Measurements from ENCODE around the gene IQGAP2.
"Not testable (repeated sequence)": the region's sequence is repeated elsewhere in the genome, so short reads cannot be mapped to it uniquely, and the experiment has no call there.

IQGAP2 gene

GRCh38 chr5:76595755-76596481 is 192.8 kb downstream of the IQGAP2 start:
- Histone ChIP-seq H3K4me3 (ENCODE audit: low read length in 2 of 2) (no peak overlapping the region), H3K27ac (ENCODE audit: low read depth in 2 of 2, low read length in 2 of 2) (no peak overlapping the region), H3K9ac (ENCODE audit: low read depth in 1 of 2, low read length in 2 of 2) (no peak overlapping the region), H3K36me3 (ENCODE audit: control insufficient read depth in 2 of 2, insufficient read depth in 2 of 2, low read length in 2 of 2) (peaks cover 21 to 23% of the 10 kb centered on the region in 2 donors), H3K9me3 (ENCODE audit: control insufficient read depth in 2 of 2, low read length in 2 of 2) (no peaks in the 10 kb centered on the region), H3K4me1 (ENCODE audit: control insufficient read depth in 2 of 2, insufficient read depth in 2 of 2, low read length in 2 of 2) (no peaks in the 10 kb centered on the region), H3K27me3 (ENCODE audit: control insufficient read depth in 2 of 2, insufficient read depth in 2 of 2, low read length in 2 of 2) (no peaks in the 10 kb centered on the region)

DNA sequence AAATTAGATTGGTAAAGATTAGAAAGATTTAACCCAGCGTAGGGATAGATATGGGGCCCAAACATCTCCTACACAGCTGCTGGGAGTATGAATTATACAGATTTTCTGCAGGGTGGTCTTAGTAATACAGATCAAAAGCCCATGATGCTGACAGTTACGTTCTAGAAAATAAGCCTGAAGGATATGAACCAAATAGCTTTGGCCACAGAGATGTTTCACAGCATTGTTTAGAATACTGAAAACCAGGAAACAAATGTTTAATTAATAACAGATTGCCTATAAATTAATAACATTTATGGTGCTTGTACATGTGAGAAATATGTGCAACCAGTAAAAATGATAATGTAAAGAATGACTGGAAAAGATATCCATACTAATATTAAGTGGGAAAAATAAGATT is 195.4 kb downstream of the IQGAP2 start:
- H3K27me3 ChIP-seq (ENCODE audit: control insufficient read depth in 2 of 2, insufficient read depth in 2 of 2, low read length in 2 of 2), result no peaks in the 10 kb centered on the region
- peaks cover 14 to 18% of the 10 kb centered on the region in 2 donors for H3K36me3 ChIP-seq (ENCODE audit: control insufficient read depth in 2 of 2, insufficient read depth in 2 of 2, low read length in 2 of 2)
- H3K9me3 ChIP-seq (ENCODE audit: control insufficient read depth in 2 of 2, low read length in 2 of 2), result no peaks in the 10 kb centered on the region
- no peak overlapping the region for H3K4me3 ChIP-seq (ENCODE audit: low read length in 2 of 2)
- no peaks in the 10 kb centered on the region for H3K4me1 ChIP-seq (ENCODE audit: control insufficient read depth in 2 of 2, insufficient read depth in 2 of 2, low read length in 2 of 2)
- no peak overlapping the region for H3K9ac ChIP-seq (ENCODE audit: low read depth in 1 of 2, low read length in 2 of 2)
- no peak overlapping the region for H3K27ac ChIP-seq (ENCODE audit: low read depth in 2 of 2, low read length in 2 of 2)

DNA sequence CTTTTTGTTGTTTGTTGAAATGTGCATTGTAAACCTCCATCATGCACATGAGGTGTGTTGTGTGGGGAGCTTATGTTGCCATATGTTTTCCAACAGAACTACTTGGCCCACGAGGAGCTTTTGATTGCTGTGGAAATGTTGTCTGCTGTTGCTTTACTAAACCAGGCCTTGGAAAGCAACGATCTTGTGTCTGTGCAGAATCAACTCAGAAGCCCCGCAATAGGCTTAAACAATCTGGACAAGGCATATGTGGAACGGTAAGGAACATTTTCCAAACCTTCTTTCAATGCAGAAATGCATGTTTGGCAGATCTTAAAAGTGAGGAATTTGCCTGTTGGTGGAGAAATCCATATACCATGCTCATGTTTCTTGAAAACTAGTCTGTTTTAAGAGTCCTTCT is 197.6 kb downstream of the IQGAP2 start:
- H3K9me3 ChIP-seq (ENCODE audit: control insufficient read depth in 2 of 2, low read length in 2 of 2), result no peaks in the 10 kb centered on the region

GRCh38 chr5:76601470-76601869 is 198.4 kb downstream of the IQGAP2 start:
- peaks cover 13 to 18% of the 10 kb centered on the region in 2 donors for H3K36me3 ChIP-seq (ENCODE audit: control insufficient read depth in 2 of 2, insufficient read depth in 2 of 2, low read length in 2 of 2)
- H3K4me3 ChIP-seq (ENCODE audit: low read length in 2 of 2), result no peak overlapping the region

More for the DNA sequence above, 197.6 kb downstream of the IQGAP2 start:
- Histone ChIP-seq H3K27me3 (ENCODE audit: control insufficient read depth in 2 of 2, insufficient read depth in 2 of 2, low read length in 2 of 2) (no peaks in the 10 kb centered on the region), H3K27ac (ENCODE audit: low read depth in 2 of 2, low read length in 2 of 2) (no peak overlapping the region), H3K9ac (ENCODE audit: low read depth in 1 of 2, low read length in 2 of 2) (no peak overlapping the region), H3K4me1 (ENCODE audit: control insufficient read depth in 2 of 2, insufficient read depth in 2 of 2, low read length in 2 of 2) (peaks cover 0 to 6% of the 10 kb centered on the region in 2 donors), H3K4me3 (ENCODE audit: low read length in 2 of 2) (no peak overlapping the region), H3K36me3 (ENCODE audit: control insufficient read depth in 2 of 2, insufficient read depth in 2 of 2, low read length in 2 of 2) (peaks cover 15 to 18% of the 10 kb centered on the region in 2 donors)

DNA sequence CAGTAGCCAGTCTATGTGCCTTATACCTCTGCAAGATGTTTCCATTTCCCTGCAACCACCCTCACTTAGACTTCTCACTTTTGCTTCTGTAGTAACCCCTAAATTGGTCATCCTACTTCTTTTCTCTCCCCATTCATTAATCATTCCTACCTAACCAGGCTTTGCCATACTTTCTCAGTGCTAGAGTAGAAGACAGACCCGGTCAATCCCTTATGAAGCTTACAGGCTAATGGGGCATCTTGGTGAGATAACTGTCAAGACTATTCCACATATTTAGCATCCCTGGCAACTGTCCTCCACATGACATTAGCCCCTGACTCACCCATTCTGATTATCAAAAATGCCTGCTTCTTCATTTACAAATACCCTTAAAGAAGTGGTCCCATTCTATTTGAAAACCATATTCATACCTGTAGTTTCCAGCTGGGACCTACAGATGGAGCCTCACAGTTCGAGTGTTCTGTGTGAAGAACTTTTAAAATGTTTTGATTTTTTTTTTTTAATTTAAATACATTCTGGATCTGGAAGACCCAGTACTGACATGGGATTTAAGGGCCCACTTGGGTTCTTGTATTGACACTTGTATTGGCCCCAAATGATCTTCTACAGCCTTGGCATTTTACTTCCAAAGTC is 199.1 kb downstream of the IQGAP2 start:
- Histone ChIP-seq H3K36me3 (ENCODE audit: control insufficient read depth in 2 of 2, insufficient read depth in 2 of 2, low read length in 2 of 2) (peaks cover 16 to 17% of the 10 kb centered on the region in 2 donors), H3K27me3 (ENCODE audit: control insufficient read depth in 2 of 2, insufficient read depth in 2 of 2, low read length in 2 of 2) (no peaks in the 10 kb centered on the region), H3K9me3 (ENCODE audit: control insufficient read depth in 2 of 2, low read length in 2 of 2) (no peaks in the 10 kb centered on the region), H3K9ac (ENCODE audit: low read depth in 1 of 2, low read length in 2 of 2) (no peak overlapping the region), H3K27ac (ENCODE audit: low read depth in 2 of 2, low read length in 2 of 2) (no peak overlapping the region), H3K4me3 (ENCODE audit: low read length in 2 of 2) (no peak overlapping the region), H3K4me1 (ENCODE audit: control insufficient read depth in 2 of 2, insufficient read depth in 2 of 2, low read length in 2 of 2) (peaks cover 0 to 6% of the 10 kb centered on the region in 2 donors)

More at GRCh38 chr5:76601470-76601869, 198.4 kb downstream of the IQGAP2 start:
- Histone ChIP-seq H3K9ac (ENCODE audit: low read depth in 1 of 2, low read length in 2 of 2) (no peak overlapping the region), H3K9me3 (ENCODE audit: control insufficient read depth in 2 of 2, low read length in 2 of 2) (no peaks in the 10 kb centered on the region), H3K27ac (ENCODE audit: low read depth in 2 of 2, low read length in 2 of 2) (no peak overlapping the region), H3K4me1 (ENCODE audit: control insufficient read depth in 2 of 2, insufficient read depth in 2 of 2, low read length in 2 of 2) (peaks cover 0 to 6% of the 10 kb centered on the region in 2 donors), H3K27me3 (ENCODE audit: control insufficient read depth in 2 of 2, insufficient read depth in 2 of 2, low read length in 2 of 2) (no peaks in the 10 kb centered on the region)

GRCh38 chr5:76603991-76604390 is 200.9 kb downstream of the IQGAP2 start:
- H3K4me3 ChIP-seq (ENCODE audit: low read length in 2 of 2); H3K4me1 ChIP-seq (ENCODE audit: control insufficient read depth in 2 of 2, insufficient read depth in 2 of 2, low read length in 2 of 2); H3K27ac ChIP-seq (ENCODE audit: low read depth in 2 of 2, low read length in 2 of 2); H3K9me3 ChIP-seq (ENCODE audit: control insufficient read depth in 2 of 2, low read length in 2 of 2); H3K27me3 ChIP-seq (ENCODE audit: control insufficient read depth in 2 of 2, insufficient read depth in 2 of 2, low read length in 2 of 2); H3K9ac ChIP-seq (ENCODE audit: low read depth in 1 of 2, low read length in 2 of 2): not testable (repeated sequence)
- peaks cover 9 to 18% of the 10 kb centered on the region in 2 donors for H3K36me3 ChIP-seq (ENCODE audit: control insufficient read depth in 2 of 2, insufficient read depth in 2 of 2, low read length in 2 of 2)

DNA sequence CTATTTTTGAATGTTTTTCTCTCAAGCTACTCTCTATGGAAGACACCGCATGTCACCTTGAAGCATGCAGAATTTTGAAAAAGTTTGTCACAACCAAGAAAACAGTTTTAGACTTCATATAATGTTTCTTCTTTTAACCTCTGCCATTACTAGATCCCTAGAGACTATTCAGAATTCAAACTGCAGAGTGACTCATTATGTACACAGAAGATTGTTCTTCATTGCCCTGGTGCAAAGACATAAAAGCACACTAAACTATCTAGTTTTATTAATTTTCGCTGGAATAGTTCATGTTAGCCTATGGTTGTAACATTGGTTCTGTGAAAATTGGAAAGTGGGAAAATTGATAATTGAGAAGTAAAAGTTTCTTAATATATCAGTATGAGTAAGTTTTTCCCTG is 201.8 kb downstream of the IQGAP2 start:
- Histone ChIP-seq H3K9me3 (ENCODE audit: control insufficient read depth in 2 of 2, low read length in 2 of 2) (no peaks in the 10 kb centered on the region), H3K4me1 (ENCODE audit: control insufficient read depth in 2 of 2, insufficient read depth in 2 of 2, low read length in 2 of 2) (peaks cover 0 to 6% of the 10 kb centered on the region in 2 donors), H3K4me3 (ENCODE audit: low read length in 2 of 2) (no peak overlapping the region), H3K27ac (ENCODE audit: low read depth in 2 of 2, low read length in 2 of 2) (no peak overlapping the region), H3K9ac (ENCODE audit: low read depth in 1 of 2, low read length in 2 of 2) (no peak overlapping the region), H3K36me3 (ENCODE audit: control insufficient read depth in 2 of 2, insufficient read depth in 2 of 2, low read length in 2 of 2) (peaks cover 9 to 18% of the 10 kb centered on the region in 2 donors), H3K27me3 (ENCODE audit: control insufficient read depth in 2 of 2, insufficient read depth in 2 of 2, low read length in 2 of 2) (no peaks in the 10 kb centered on the region)

GRCh38 chr5:76606701-76607100 is 203.6 kb downstream of the IQGAP2 start:
- H3K9me3 ChIP-seq (ENCODE audit: control insufficient read depth in 2 of 2, low read length in 2 of 2), result no peaks in the 10 kb centered on the region
- no peak overlapping the region for H3K27ac ChIP-seq (ENCODE audit: low read depth in 2 of 2, low read length in 2 of 2)
- peaks cover 18 to 26% of the 10 kb centered on the region in 2 donors for H3K36me3 ChIP-seq (ENCODE audit: control insufficient read depth in 2 of 2, insufficient read depth in 2 of 2, low read length in 2 of 2)
- no peaks in the 10 kb centered on the region for H3K27me3 ChIP-seq (ENCODE audit: control insufficient read depth in 2 of 2, insufficient read depth in 2 of 2, low read length in 2 of 2)
- peaks cover 0 to 6% of the 10 kb centered on the region in 2 donors for H3K4me1 ChIP-seq (ENCODE audit: control insufficient read depth in 2 of 2, insufficient read depth in 2 of 2, low read length in 2 of 2)
- no peak overlapping the region for H3K4me3 ChIP-seq (ENCODE audit: low read length in 2 of 2)
- H3K9ac ChIP-seq (ENCODE audit: low read depth in 1 of 2, low read length in 2 of 2), result no peak overlapping the region

GRCh38 chr5:76607353-76607871 is 204.3 kb downstream of the IQGAP2 start:
- H3K4me1 ChIP-seq (ENCODE audit: control insufficient read depth in 2 of 2, insufficient read depth in 2 of 2, low read length in 2 of 2), result peaks cover 0 to 6% of the 10 kb centered on the region in 2 donors
- no peak overlapping the region for H3K27ac ChIP-seq (ENCODE audit: low read depth in 2 of 2, low read length in 2 of 2)
- H3K4me3 ChIP-seq (ENCODE audit: low read length in 2 of 2), result no peak overlapping the region
- no peak overlapping the region for H3K9ac ChIP-seq (ENCODE audit: low read depth in 1 of 2, low read length in 2 of 2)
- peaks cover 21 to 25% of the 10 kb centered on the region in 2 donors for H3K36me3 ChIP-seq (ENCODE audit: control insufficient read depth in 2 of 2, insufficient read depth in 2 of 2, low read length in 2 of 2)
- no peaks in the 10 kb centered on the region for H3K27me3 ChIP-seq (ENCODE audit: control insufficient read depth in 2 of 2, insufficient read depth in 2 of 2, low read length in 2 of 2)
- no peaks in the 10 kb centered on the region for H3K9me3 ChIP-seq (ENCODE audit: control insufficient read depth in 2 of 2, low read length in 2 of 2)

GRCh38 chr5:76608833-76609232 is 205.7 kb downstream of the IQGAP2 start:
- peaks cover 0 to 6% of the 10 kb centered on the region in 2 donors for H3K4me1 ChIP-seq (ENCODE audit: control insufficient read depth in 2 of 2, insufficient read depth in 2 of 2, low read length in 2 of 2)
- no peak overlapping the region for H3K4me3 ChIP-seq (ENCODE audit: low read length in 2 of 2)
- H3K27ac ChIP-seq (ENCODE audit: low read depth in 2 of 2, low read length in 2 of 2), result no peak overlapping the region
- peaks cover 14 to 27% of the 10 kb centered on the region in 2 donors for H3K36me3 ChIP-seq (ENCODE audit: control insufficient read depth in 2 of 2, insufficient read depth in 2 of 2, low read length in 2 of 2)
- no peak overlapping the region for H3K9ac ChIP-seq (ENCODE audit: low read depth in 1 of 2, low read length in 2 of 2)
- H3K27me3 ChIP-seq (ENCODE audit: control insufficient read depth in 2 of 2, insufficient read depth in 2 of 2, low read length in 2 of 2), result no peaks in the 10 kb centered on the region
- H3K9me3 ChIP-seq (ENCODE audit: control insufficient read depth in 2 of 2, low read length in 2 of 2), result no peaks in the 10 kb centered on the region
